Mesenchymal stem cell (in vitro differentiated cells and primary cell): ENCODE measurements around the gene SMARCC1.
"Not testable (repeated sequence)": the region's sequence is repeated elsewhere in the genome, so short reads cannot be mapped to it uniquely, and the experiment has no call there.

Experiments used
- DNase-seq: peaks from one replicate; pipeline ENCODE4 v3.0.0-alpha.2; 2013
- H2AFZ ChIP-seq: one replicate; pipeline ENCODE4 v1.6.1; 2013; ENCODE audit warnings: low read depth, mild to moderate bottlenecking, control low read depth, inconsistent platforms, low read length, moderate library complexity
- H2AK5ac ChIP-seq: 2 replicates; pipeline ENCODE4 v1.6.1; 2013; ENCODE audit warnings: low read length, moderate library complexity, mild to moderate bottlenecking, inconsistent platforms; ENCODE audit not compliant: severe bottlenecking
- H2BK120ac ChIP-seq: one replicate; pipeline ENCODE4 v1.6.1; 2013; ENCODE audit warnings: low read depth, mild to moderate bottlenecking, inconsistent platforms, low read length, moderate library complexity
- H2BK12ac ChIP-seq, 2 experiments: one replicate each; pipeline ENCODE4 v1.6.1; 2013; ENCODE audit warnings: inconsistent platforms in 2 of 2, low read length in 2 of 2, mild to moderate bottlenecking in 2 of 2, moderate library complexity in 2 of 2, control low read depth in 1 of 2
- H2BK15ac ChIP-seq: one replicate; pipeline ENCODE4 v1.6.1; 2013; ENCODE audit warnings: mild to moderate bottlenecking, low read depth, inconsistent platforms; ENCODE audit not compliant: poor library complexity, severe bottlenecking
- H2BK5ac ChIP-seq: 2 replicates; pipeline ENCODE4 v1.6.1; 2013; ENCODE audit warnings: low read depth, mild to moderate bottlenecking, low read length, control low read depth, inconsistent platforms; ENCODE audit not compliant: poor library complexity, severe bottlenecking
- H3K14ac ChIP-seq, 2 experiments: one replicate each; pipeline ENCODE4 v1.6.1; 2013; ENCODE audit warnings: inconsistent platforms in 2 of 2, low read length in 2 of 2, control low read depth in 1 of 2, mild to moderate bottlenecking in 1 of 2, moderate library complexity in 1 of 2
- H3K18ac ChIP-seq, 2 experiments: one replicate each; pipeline ENCODE4 v1.6.1; 2013; ENCODE audit warnings: inconsistent platforms in 2 of 2, low read length in 2 of 2, control low read depth in 1 of 2, low read depth in 1 of 2, mild to moderate bottlenecking in 1 of 2
- H3K23ac ChIP-seq, 2 experiments: one replicate each; pipeline ENCODE4 v1.6.1; 2013; ENCODE audit warnings: inconsistent platforms in 2 of 2, low read length in 2 of 2, mild to moderate bottlenecking in 2 of 2, moderate library complexity in 2 of 2, control low read depth in 1 of 2
- H3K27ac ChIP-seq: 2 replicates; pipeline ENCODE4 v1.5.1; 2013; ENCODE audit warnings: mild to moderate bottlenecking, moderate library complexity, low read length, control low read depth, inconsistent platforms; ENCODE audit not compliant: poor library complexity, severe bottlenecking
- H3K27me3 ChIP-seq, 2 experiments: 2 replicates each; pipeline versions ENCODE4 v1.6.1 to v1.7.0; 2013; ENCODE audit warnings: low read length in 2 of 2, mild to moderate bottlenecking in 2 of 2, moderate library complexity in 2 of 2, control low read depth in 1 of 2, inconsistent platforms in 1 of 2; ENCODE audit not compliant: control insufficient read depth in 1 of 2, insufficient read depth in 1 of 2
- H3K36me3 ChIP-seq, 2 experiments: 2 replicates each; pipeline versions ENCODE4 v1.6.1 to v1.7.0; 2013; ENCODE audit warnings: low read length in 2 of 2, control low read depth in 1 of 2, inconsistent platforms in 1 of 2, low read depth in 1 of 2, mild to moderate bottlenecking in 1 of 2; ENCODE audit not compliant: insufficient read depth in 2 of 2, control insufficient read depth in 1 of 2
- H3K4ac ChIP-seq, 2 experiments: one replicate each; pipeline ENCODE4 v1.6.1; 2013; ENCODE audit warnings: inconsistent platforms in 2 of 2, low read length in 2 of 2, mild to moderate bottlenecking in 2 of 2, moderate library complexity in 2 of 2, control low read depth in 1 of 2, low read depth in 1 of 2
- H3K4me1 ChIP-seq: 2 replicates; pipeline ENCODE4 v1.6.1; 2013; ENCODE audit warnings: low read depth, low read length, control low read depth; ENCODE audit not compliant: control insufficient read depth, insufficient read depth
- H3K4me2 ChIP-seq: 2 replicates; pipeline ENCODE4 v1.6.1; 2013; ENCODE audit warnings: low read length, mild to moderate bottlenecking, inconsistent platforms; ENCODE audit not compliant: poor library complexity, severe bottlenecking
- H3K4me3 ChIP-seq, 2 experiments: 2 replicates each; pipeline versions ENCODE4 v1.5.1 to v1.7.0; 2013; ENCODE audit warnings: low read length in 2 of 2, mild to moderate bottlenecking in 2 of 2, control low read depth in 1 of 2, low read depth in 1 of 2; ENCODE audit not compliant: insufficient read depth in 1 of 2
- H3K79me1 ChIP-seq: replicated peaks from 2 replicates; pipeline ENCODE4 v1.6.1; 2013; ENCODE audit warnings: mild to moderate bottlenecking, control low read depth, low read length, inconsistent platforms; ENCODE audit not compliant: poor library complexity, severe bottlenecking
- H3K9ac ChIP-seq: 2 replicates; pipeline ENCODE4 v1.7.0; 2013; ENCODE audit warnings: mild to moderate bottlenecking, low read length, moderate library complexity
- H3K9me3 ChIP-seq: 2 replicates; pipeline ENCODE4 v1.7.0; 2013; ENCODE audit warnings: mild to moderate bottlenecking, low read length; ENCODE audit not compliant: control insufficient read depth
- H4K8ac ChIP-seq: one replicate; pipeline ENCODE4 v1.6.1; 2013; ENCODE audit warnings: inconsistent platforms, mild to moderate bottlenecking, low read length, moderate library complexity
- H4K91ac ChIP-seq: one replicate; pipeline ENCODE4 v1.6.1; 2013; ENCODE audit warnings: mild to moderate bottlenecking, low read length, inconsistent platforms
- WGBS: methylation state at CpG from one replicate; pipeline ENCODE4 v1.1.7; 2013; ENCODE audit warnings: mixed read lengths; 5-methylcytosine and 5-hydroxymethylcytosine counted together

Gene SMARCC1

GRCh38 chr3:47766186-47766585, 15.5 kb downstream of the SMARCC1 start:
- DNase-seq = no peak

GRCh38 chr3:47762233-47762632, 19.5 kb downstream of the SMARCC1 start:
- Histone ChIP-seq H4K91ac (no peak overlapping the region), H3K4me1 (peaks cover 2% of the 10 kb centered on the region), H4K8ac (no peak overlapping the region), H2BK15ac (no peak overlapping the region), H3K18ac (no peak overlapping the region), H2BK12ac (no peak overlapping the region), H3K27me3 (no peaks in the 10 kb centered on the region), H2BK120ac (no peak overlapping the region), H3K79me1 (peaks cover 9% of the 10 kb centered on the region), H3K27ac (no peak overlapping the region), H3K4ac (no peak overlapping the region), H2BK5ac (no peak overlapping the region), H3K9ac (no peak overlapping the region), H3K14ac (no peak overlapping the region), H3K4me2 (no peak overlapping the region), H2AK5ac (no peak overlapping the region), H2AFZ (no peak overlapping the region), H3K36me3 (peaks cover 13 to 27% of the 10 kb centered on the region in 2 experiments), H3K4me3 (no peak overlapping the region), H3K9me3 (no peaks in the 10 kb centered on the region), H3K23ac (no peak overlapping the region)
- DNase-seq = no peak
- 87% methylated on average over 3 of the region's 4 CpGs for WGBS

More at GRCh38 chr3:47766186-47766585, 15.5 kb downstream of the SMARCC1 start:
- Histone ChIP-seq H4K8ac (no peak overlapping the region), H2BK12ac (no peak overlapping the region), H3K27me3 (no peaks in the 10 kb centered on the region), H3K4ac (no peak overlapping the region), H3K9me3 (no peaks in the 10 kb centered on the region), H3K4me1 (no peaks in the 10 kb centered on the region), H3K4me2 (no peak overlapping the region), H4K91ac (no peak overlapping the region), H3K36me3 (peaks cover 11 to 32% of the 10 kb centered on the region in 2 experiments), H2AFZ (no peak overlapping the region), H2BK15ac (no peak overlapping the region), H2AK5ac (no peak overlapping the region), H3K18ac (no peak overlapping the region), H3K14ac (no peak overlapping the region), H3K9ac (no peak overlapping the region), H3K23ac (no peak overlapping the region), H3K4me3 (no peak overlapping the region), H2BK5ac (no peak overlapping the region), H3K27ac (no peak overlapping the region), H3K79me1 (peaks cover 9% of the 10 kb centered on the region), H2BK120ac (no peak overlapping the region)
- WGBS = 100% methylated on average over 3 of the region's 4 CpGs

GRCh38 chr3:47761046-47761445, 20.6 kb downstream of the SMARCC1 start:
- Histone ChIP-seq H3K4ac (no peak overlapping the region), H2BK120ac (no peak overlapping the region)
- DNase-seq = no peak

GRCh38 chr3:47760207-47760606, 21.5 kb downstream of the SMARCC1 start:
- peaks cover 18 to 24% of the 10 kb centered on the region in 2 experiments for H3K36me3 ChIP-seq
- H3K9ac ChIP-seq, H2AFZ ChIP-seq, H3K4me2 ChIP-seq, H3K9me3 ChIP-seq, H4K91ac ChIP-seq, H3K4ac ChIP-seq, H3K27me3 ChIP-seq, H4K8ac ChIP-seq, H3K4me3 ChIP-seq, H3K18ac ChIP-seq, H3K27ac ChIP-seq, H3K23ac ChIP-seq, H2BK12ac ChIP-seq, H2BK120ac ChIP-seq, H2BK5ac ChIP-seq, H2AK5ac ChIP-seq, DNase-seq, H3K4me1 ChIP-seq, H3K14ac ChIP-seq, H3K79me1 ChIP-seq, H2BK15ac ChIP-seq: not testable (repeated sequence)
- WGBS = 94% methylated on average over 3 of the region's 4 CpGs

More at GRCh38 chr3:47761046-47761445, 20.6 kb downstream of the SMARCC1 start:
- Histone ChIP-seq H3K27ac (no peak overlapping the region), H3K27me3 (no peaks in the 10 kb centered on the region), H2AFZ (no peak overlapping the region), H2BK15ac (no peak overlapping the region), H3K18ac (no peak overlapping the region), H3K4me3 (no peak overlapping the region), H3K36me3 (peaks cover 18 to 29% of the 10 kb centered on the region in 2 experiments), H3K4me2 (no peak overlapping the region), H3K4me1 (peaks cover 2% of the 10 kb centered on the region), H4K8ac (no peak overlapping the region), H4K91ac (no peak overlapping the region), H3K14ac (no peak overlapping the region), H2AK5ac (no peak overlapping the region), H3K79me1 (peaks cover 6% of the 10 kb centered on the region), H3K23ac (no peak overlapping the region), H2BK12ac (no peak overlapping the region), H3K9me3 (no peaks in the 10 kb centered on the region), H3K9ac (no peak overlapping the region), H2BK5ac (no peak overlapping the region)
- 94% methylated on average over 4 of the region's 4 CpGs for WGBS
